Stomach (tissue), 9 donors: Measurements from ENCODE around the gene DLGAP1. TPM values are rescaled to one million over a fixed set of nuclear protein-coding genes. Genes with fewer than 3 reads are reported as not detected.

ENCODE experiments used
- DNase-seq, 2 donors: peaks; one replicate each; pipeline versions ENCODE4 v3.0.0 to v3.0.0-alpha.2; 2013 to 2019
- H3K27ac ChIP-seq, 5 donors: fragments of 200-600 bp in 4 of 5; sonication (generic) in 4 of 5; one replicate each; pipeline ENCODE4 v1.5.1; 2013 to 2019; ENCODE audit warnings: mild to moderate bottlenecking in 1 of 5, moderate library complexity in 1 of 5
- H3K27me3 ChIP-seq, 3 donors: fragments of 200-600 bp; sonication (generic); one replicate each; pipeline ENCODE4 v1.5.1; 2017 to 2019; ENCODE audit warnings: mixed run types in 1 of 3
- H3K36me3 ChIP-seq, 4 donors: fragments of 200-600 bp; sonication (generic); 1 replicate in 3 of 4; 2 replicates in 1 of 4; pipeline ENCODE4 v1.5.1; 2016 to 2019
- H3K4me1 ChIP-seq, 4 donors: fragments of 200-600 bp; sonication (generic); one replicate each; pipeline ENCODE4 v1.5.1; 2016 to 2019
- H3K4me3 ChIP-seq, 4 donors: fragments of 200-600 bp; sonication (generic) in 3 of 4; one replicate each; pipeline ENCODE4 v1.5.1; 2016 to 2019; ENCODE audit warnings: mild to moderate bottlenecking in 1 of 4
- H3K9me3 ChIP-seq, 4 donors: fragments of 200-600 bp; sonication (generic); one replicate each; pipeline ENCODE4 v1.5.1; 2016 to 2019
- EP300 ChIP-seq: sonication (generic); formaldehyde crosslinking; IDR thresholded peaks from one replicate; pipeline ENCODE4 v1.6.1; 2017; ENCODE audit warnings: antibody characterized with exemption
- POLR2A ChIP-seq, 4 donors: fragments of 450-650 bp; IDR thresholded peaks; one replicate each; pipeline ENCODE4 v1.6.1; 2016; ENCODE audit warnings: antibody characterized with exemption in 4 of 4, control low read depth in 2 of 4, mild to moderate bottlenecking in 1 of 4, moderate library complexity in 1 of 4
- POLR2AphosphoS5 ChIP-seq, 3 donors: sonication (generic); formaldehyde crosslinking; IDR thresholded peaks; one replicate each; pipeline ENCODE4 v1.6.1; 2016; ENCODE audit warnings: antibody characterized with exemption in 3 of 3
- WGBS, 5 donors: extraction: QIAGEN DNeasy Blood & Tissue Kit in 3 of 5; methylation state at CpG; one replicate each; pipeline versions ENCODE4 v1.1.5 to v1.1.7; 2013 to 2018; 5-methylcytosine and 5-hydroxymethylcytosine counted together
- intact Hi-C: fragments of 100-400 bp; cut with DNase I; formaldehyde crosslinking; loops from one replicate; pipeline ENCODE4 v1.15.1; 2023; ENCODE audit warnings: low total_unique reads
- polyA plus RNA-seq, 3 donors: library from polyadenylated mRNA; stranded (reverse); fragments of 200-250 nt; gene quantifications; one replicate each; pipeline ENCODE4 v1.2.3, GENCODE V29; 2013
- total RNA-seq, 5 donors: library from RNA; depleted of rRNA; stranded (reverse); fragments of >200 nt; gene quantifications; one replicate each; pipeline versions ENCODE4 v1.1.0 to v1.2.3, GENCODE V29; 2014 to 2016
- TF ChIP-seq, protein P1 (sequence below), 7 experiments: fragments of 450-650 bp in 4 of 7; fragments of 200-600 bp in 3 of 7; sonication (generic) in 3 of 7; IDR thresholded peaks; one replicate each; pipeline ENCODE4 v1.5.1; 2016 to 2019; ENCODE audit warnings: antibody characterized with exemption in 7 of 7, control low read depth in 2 of 7, mild to moderate bottlenecking in 1 of 7
- donor health status: healthy with polysubstance abuse.
- donor health status: Bipolar disorder and iron deficiency.
- donor health status: healthy.

DLGAP1 gene
- total and polyA plus RNA-seq, 8 donors = 0.06 to 7.0 (median 1.3) TPM; not detected in 1

DNA sequence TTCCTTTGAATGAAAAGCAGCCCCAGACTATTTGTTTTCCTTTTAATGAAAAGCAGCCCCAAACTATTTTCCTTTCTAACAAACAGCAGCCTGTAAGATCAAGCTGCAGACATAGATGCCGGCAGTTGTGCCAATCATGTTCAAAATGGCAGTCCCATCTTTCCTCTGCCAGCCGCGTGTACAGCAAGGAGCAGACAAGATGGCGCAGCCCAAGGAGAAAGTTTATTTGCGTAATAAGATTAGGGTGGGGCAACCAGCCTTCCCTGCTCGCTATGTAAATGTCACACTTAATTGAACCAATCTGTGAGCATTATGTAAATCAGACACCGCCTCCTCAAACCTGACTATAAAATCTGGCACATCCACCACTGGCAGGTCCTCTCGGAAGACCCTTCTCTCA is 779.1 kb downstream of the DLGAP1 start:
- H3K27me3 ChIP-seq = no peaks in the 10 kb centered on the region
- TF ChIP-seq POLR2A (IDR thresholded peaks at IDR 0.05) (no peak), EP300 (no peak), POLR2AphosphoS5 (IDR thresholded peaks at IDR 0.05) (no peak)
- TF ChIP-seq, protein P1, sequence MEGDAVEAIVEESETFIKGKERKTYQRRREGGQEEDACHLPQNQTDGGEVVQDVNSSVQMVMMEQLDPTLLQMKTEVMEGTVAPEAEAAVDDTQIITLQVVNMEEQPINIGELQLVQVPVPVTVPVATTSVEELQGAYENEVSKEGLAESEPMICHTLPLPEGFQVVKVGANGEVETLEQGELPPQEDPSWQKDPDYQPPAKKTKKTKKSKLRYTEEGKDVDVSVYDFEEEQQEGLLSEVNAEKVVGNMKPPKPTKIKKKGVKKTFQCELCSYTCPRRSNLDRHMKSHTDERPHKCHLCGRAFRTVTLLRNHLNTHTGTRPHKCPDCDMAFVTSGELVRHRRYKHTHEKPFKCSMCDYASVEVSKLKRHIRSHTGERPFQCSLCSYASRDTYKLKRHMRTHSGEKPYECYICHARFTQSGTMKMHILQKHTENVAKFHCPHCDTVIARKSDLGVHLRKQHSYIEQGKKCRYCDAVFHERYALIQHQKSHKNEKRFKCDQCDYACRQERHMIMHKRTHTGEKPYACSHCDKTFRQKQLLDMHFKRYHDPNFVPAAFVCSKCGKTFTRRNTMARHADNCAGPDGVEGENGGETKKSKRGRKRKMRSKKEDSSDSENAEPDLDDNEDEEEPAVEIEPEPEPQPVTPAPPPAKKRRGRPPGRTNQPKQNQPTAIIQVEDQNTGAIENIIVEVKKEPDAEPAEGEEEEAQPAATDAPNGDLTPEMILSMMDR (IDR thresholded peaks at IDR 0.05) = no peak
- 83 to 96% (median 87%) methylated on average over 8 of the region's 8 CpGs for WGBS, 5 donors
- H3K9me3 ChIP-seq = no peaks in the 10 kb centered on the region
- H3K27ac ChIP-seq = no peak overlapping the region
- H3K36me3 ChIP-seq = no peaks in the 10 kb centered on the region
- intact Hi-C loops = no loop called here
- peak in 1 of 2 donors; percentile 27 for DNase-seq
- peaks cover 0 to 6% (median 1%) of the 10 kb centered on the region in 4 donors for H3K4me1 ChIP-seq
- H3K4me3 ChIP-seq = no peak overlapping the region

DNA sequence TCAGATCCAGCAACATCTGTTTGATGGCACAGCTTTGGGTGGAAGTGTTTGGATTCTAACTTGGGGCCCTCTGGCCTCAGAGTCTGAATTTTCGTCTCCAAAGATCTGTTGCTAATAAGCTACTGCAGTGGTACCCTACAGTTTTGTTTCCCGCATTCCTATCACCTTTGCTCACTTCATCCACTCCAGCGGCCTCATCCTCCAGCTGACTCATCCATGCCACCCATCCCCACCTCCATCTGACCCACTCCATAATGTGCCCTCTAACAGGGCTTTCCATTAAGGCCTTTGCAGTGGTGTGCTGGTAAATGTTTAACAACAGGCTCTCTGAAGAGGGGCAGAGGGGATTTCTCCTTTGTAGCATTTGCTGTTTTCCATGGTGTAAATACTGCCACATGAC is 779.7 kb downstream of the DLGAP1 start:
- 90 to 100% (median 91%) methylated on average over 3 of the region's 3 CpGs for WGBS, 5 donors
- intact Hi-C loops = no loop called here

GRCh38 chr18:3671176-3671575 is 783.9 kb downstream of the DLGAP1 start:
- no peak overlapping the region for H3K4me3 ChIP-seq
- H3K36me3 ChIP-seq = no peaks in the 10 kb centered on the region
- WGBS, 5 donors = 18 to 35% (median 28%) methylated on average over 2 of the region's 2 CpGs
- H3K27me3 ChIP-seq = no peaks in the 10 kb centered on the region
- peak; percentile 38 to 42 for DNase-seq
- peaks cover 0 to 18% (median 4%) of the 10 kb centered on the region in 4 donors for H3K4me1 ChIP-seq
- no peaks in the 10 kb centered on the region for H3K9me3 ChIP-seq
- TF ChIP-seq EP300 (no peak), POLR2A (IDR thresholded peaks at IDR 0.05) (no peak), POLR2AphosphoS5 (IDR thresholded peaks at IDR 0.05) (no peak)
- TF ChIP-seq, protein P1 (IDR thresholded peaks at IDR 0.05) = no peak
- intact Hi-C loops = no loop called here
- peak overlapping the region in 3 of 5 donors; percentile 3 to 55 (median 8) for H3K27ac ChIP-seq

More for the DNA sequence above, 779.7 kb downstream of the DLGAP1 start:
- H3K9me3 ChIP-seq = no peaks in the 10 kb centered on the region
- TF ChIP-seq EP300 = no peak
- no peak for TF ChIP-seq POLR2AphosphoS5 (IDR thresholded peaks at IDR 0.05)
- TF ChIP-seq POLR2A (IDR thresholded peaks at IDR 0.05) = no peak
- TF ChIP-seq, protein P1 (IDR thresholded peaks at IDR 0.05) = no peak
- peaks cover 0 to 6% (median 2%) of the 10 kb centered on the region in 4 donors for H3K4me1 ChIP-seq
- no peak overlapping the region for H3K27ac ChIP-seq
- no peak overlapping the region for H3K4me3 ChIP-seq
- no peak for DNase-seq
- no peaks in the 10 kb centered on the region for H3K27me3 ChIP-seq
- H3K36me3 ChIP-seq = no peaks in the 10 kb centered on the region

DNA sequence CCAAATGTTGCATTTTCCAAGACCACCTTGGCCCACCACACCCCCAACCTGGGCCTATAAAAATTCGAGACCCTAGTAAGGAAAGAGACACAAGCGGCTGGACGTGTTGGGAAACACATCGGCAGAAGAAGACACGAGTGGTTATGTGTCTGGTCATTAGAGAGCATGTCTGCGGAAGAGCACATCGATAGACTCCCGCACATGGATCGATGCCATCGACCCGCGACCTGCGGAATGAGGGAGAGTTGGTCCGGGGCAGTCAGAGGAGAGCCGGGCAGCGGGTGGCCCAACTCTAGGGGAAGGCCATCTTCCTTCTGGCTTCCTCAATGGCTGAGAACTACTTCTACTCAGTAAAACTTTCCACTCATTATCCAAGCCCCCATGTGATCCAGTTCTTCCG is 785.7 kb downstream of the DLGAP1 start:
- Histone ChIP-seq H3K36me3 (no peaks in the 10 kb centered on the region), H3K4me3 (no peak overlapping the region), H3K4me1 (peaks cover 0 to 36% (median 13%) of the 10 kb centered on the region in 4 donors), H3K9me3 (no peaks in the 10 kb centered on the region), H3K27me3 (no peaks in the 10 kb centered on the region), H3K27ac (no peak overlapping the region)
- TF ChIP-seq, protein P1 (IDR thresholded peaks at IDR 0.05) = no peak
- TF ChIP-seq EP300 = no peak
- no peak for TF ChIP-seq POLR2A (IDR thresholded peaks at IDR 0.05)
- TF ChIP-seq POLR2AphosphoS5 (IDR thresholded peaks at IDR 0.05) = no peak
- intact Hi-C loops = loop anchor here (5.0 to 10.0 kb wide), 2 partner anchors 55 to 387 kb away; no protein-coding TSS in a partner anchor
- 95 to 98% (median 97%) methylated on average over 17 of the region's 17 CpGs for WGBS, 5 donors
- no peak for DNase-seq
